ENCODE results near the gene ENG. TPM values are rescaled to one million over a fixed set of nuclear protein-coding genes. Genes with fewer than 3 reads are reported as not detected.

Gene ENG
- polyA plus RNA-seq, 2 of the 4 experiments (the other 2 are of a cell fraction) = 0.08 TPM; not detected in 1

DNA sequence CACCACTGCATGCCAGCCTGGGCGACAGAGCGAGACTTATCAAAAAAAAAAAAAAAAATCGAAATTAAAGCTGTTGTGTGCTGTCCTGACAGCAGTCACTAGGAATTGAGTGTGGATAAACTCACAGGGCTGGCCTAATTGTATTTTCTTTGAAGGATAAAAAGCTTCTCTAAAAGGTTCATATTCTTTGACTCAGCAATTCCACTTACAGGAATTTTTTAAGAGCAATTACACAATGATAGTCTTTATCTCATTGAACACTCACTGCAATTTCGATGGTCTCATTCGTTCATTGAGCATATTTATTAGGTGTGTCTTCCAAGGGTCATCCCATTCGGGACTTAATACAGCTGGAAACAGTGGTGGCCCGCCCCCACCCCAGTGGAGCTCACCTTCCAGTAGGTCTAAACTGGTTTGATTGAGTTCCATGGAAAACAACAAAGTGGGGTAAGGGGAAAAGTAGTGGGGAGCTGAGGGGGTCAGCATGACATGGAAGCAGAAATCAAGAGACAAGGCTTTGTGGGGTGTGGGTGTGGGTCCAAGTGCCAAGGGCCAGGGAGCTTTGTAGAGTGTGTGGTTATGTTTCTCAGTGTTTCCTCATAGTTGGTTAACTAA lies 61.9 kb downstream of the ENG start:
- ATAC-seq (no peak), FAIRE-seq (no peak), DNase-seq (ENCODE audit: low read depth in 1 of 2, low spot score in 1 of 2) (no peak)
- H3K4me1 ChIP-seq = peaks cover 12% of the 10 kb centered on the region; the same call in 2 of the 3 replicates
- no peak overlapping the region for H3K4me3 ChIP-seq
- no peaks in the 10 kb centered on the region for H3K9me3 ChIP-seq
- peak overlapping the region in 1 of 2 experiments; percentile 11; a peak in 1 of 6 replicates for H3K27ac ChIP-seq
- ChIA-PET POLR2A (interaction anchor here (0.8 to 1.0 kb wide), 3 partner anchors 10 to 11 kb away, joined by 3 to 6 read pairs (median 5); no protein-coding TSS in a partner anchor), CTCF (interaction anchor here (0.6 to 2.8 kb wide), 11 partner anchors 8 to 206 kb away, joined by 3 to 20 read pairs (median 3); partner anchors contain the start of gene TOR2A)
- TF ChIP-seq TP53 (CRISPR knock-in tag; IDR thresholded peaks at IDR 0.05) = no peak
- no peak for TF ChIP-seq EHF (CRISPR knock-in tag; IDR thresholded peaks at IDR 0.05)
- peak; percentile 56 for TF ChIP-seq MAFK (IDR thresholded peaks at IDR 0.05; ENCODE audit: partially characterized antibody)
- TF ChIP-seq, protein P1, sequence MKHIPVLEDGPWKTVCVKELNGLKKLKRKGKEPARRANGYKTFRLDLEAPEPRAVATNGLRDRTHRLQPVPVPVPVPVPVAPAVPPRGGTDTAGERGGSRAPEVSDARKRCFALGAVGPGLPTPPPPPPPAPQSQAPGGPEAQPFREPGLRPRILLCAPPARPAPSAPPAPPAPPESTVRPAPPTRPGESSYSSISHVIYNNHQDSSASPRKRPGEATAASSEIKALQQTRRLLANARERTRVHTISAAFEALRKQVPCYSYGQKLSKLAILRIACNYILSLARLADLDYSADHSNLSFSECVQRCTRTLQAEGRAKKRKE (CRISPR knock-in tag; IDR thresholded peaks at IDR 0.05; ENCODE audit: low read depth) = no peak
- TF ChIP-seq, protein P2, sequence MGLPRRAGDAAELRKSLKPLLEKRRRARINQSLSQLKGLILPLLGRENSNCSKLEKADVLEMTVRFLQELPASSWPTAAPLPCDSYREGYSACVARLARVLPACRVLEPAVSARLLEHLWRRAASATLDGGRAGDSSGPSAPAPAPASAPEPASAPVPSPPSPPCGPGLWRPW (IDR thresholded peaks at IDR 0.05) = no peak
- TF ChIP-seq POLR2A (IDR thresholded peaks at IDR 0.05; ENCODE audit: low read length) = no peak
- no peak for TF ChIP-seq SMC3 (IDR thresholded peaks at IDR 0.05)
- TF ChIP-seq KDM1A (IDR thresholded peaks at IDR 0.05; ENCODE audit: low read depth) = no peak
- H3K4me2 ChIP-seq = no peak overlapping the region
- WGBS (ENCODE audit: missing lambda C conversion rate) = 73% methylated on average over 7 of the region's 7 CpGs

DNA sequence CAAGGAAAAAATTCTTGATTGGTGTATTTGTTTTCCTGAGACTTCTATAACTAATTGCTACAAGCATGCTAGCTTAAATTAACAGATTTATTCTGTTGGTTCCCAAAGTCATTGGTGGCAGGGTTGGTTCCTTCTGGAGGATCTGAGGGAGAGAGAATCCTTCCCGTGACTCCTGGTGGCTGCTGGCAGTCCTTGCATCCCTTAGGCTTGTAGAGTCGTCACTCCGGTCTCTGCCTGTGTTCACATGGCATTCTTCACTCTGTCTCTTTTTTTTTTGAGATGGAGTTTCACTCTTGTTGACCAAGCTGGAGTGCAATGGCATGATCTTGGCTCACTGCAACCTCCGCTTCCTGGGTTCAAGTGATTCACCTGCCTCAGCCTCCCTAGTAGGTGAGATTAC lies 63.4 kb downstream of the ENG start:
- FAIRE-seq (no peak), DNase-seq (ENCODE audit: low read depth in 1 of 2, low spot score in 1 of 2) (peak in 1 of 2 experiments; percentile 31), ATAC-seq (no peak)
- Histone ChIP-seq H3K4me1 (peaks cover 18% of the 10 kb centered on the region; the same call in 2 of the 3 replicates), H3K9me3 (no peaks in the 10 kb centered on the region), H3K4me2 (no peak overlapping the region), H3K4me3 (no peak overlapping the region), H3K27ac (no peak overlapping the region)
- 90% methylated on average over 4 of the region's 4 CpGs for WGBS (ENCODE audit: missing lambda C conversion rate)
- ChIA-PET POLR2A (no interaction called here), CTCF (interaction anchor here (2.8 to 7.4 kb wide), 2 partner anchors 79 to 131 kb away, joined by 17 to 67 read pairs; no protein-coding TSS in a partner anchor)
- no peak for TF ChIP-seq PHF8 (IDR thresholded peaks at IDR 0.05; ENCODE audit: borderline replicate concordance, low read depth)
- TF ChIP-seq, protein P3, sequence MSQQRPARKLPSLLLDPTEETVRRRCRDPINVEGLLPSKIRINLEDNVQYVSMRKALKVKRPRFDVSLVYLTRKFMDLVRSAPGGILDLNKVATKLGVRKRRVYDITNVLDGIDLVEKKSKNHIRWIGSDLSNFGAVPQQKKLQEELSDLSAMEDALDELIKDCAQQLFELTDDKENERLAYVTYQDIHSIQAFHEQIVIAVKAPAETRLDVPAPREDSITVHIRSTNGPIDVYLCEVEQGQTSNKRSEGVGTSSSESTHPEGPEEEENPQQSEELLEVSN (IDR thresholded peaks at IDR 0.05; ENCODE audit: borderline replicate concordance, low read depth) = no peak

DNA sequence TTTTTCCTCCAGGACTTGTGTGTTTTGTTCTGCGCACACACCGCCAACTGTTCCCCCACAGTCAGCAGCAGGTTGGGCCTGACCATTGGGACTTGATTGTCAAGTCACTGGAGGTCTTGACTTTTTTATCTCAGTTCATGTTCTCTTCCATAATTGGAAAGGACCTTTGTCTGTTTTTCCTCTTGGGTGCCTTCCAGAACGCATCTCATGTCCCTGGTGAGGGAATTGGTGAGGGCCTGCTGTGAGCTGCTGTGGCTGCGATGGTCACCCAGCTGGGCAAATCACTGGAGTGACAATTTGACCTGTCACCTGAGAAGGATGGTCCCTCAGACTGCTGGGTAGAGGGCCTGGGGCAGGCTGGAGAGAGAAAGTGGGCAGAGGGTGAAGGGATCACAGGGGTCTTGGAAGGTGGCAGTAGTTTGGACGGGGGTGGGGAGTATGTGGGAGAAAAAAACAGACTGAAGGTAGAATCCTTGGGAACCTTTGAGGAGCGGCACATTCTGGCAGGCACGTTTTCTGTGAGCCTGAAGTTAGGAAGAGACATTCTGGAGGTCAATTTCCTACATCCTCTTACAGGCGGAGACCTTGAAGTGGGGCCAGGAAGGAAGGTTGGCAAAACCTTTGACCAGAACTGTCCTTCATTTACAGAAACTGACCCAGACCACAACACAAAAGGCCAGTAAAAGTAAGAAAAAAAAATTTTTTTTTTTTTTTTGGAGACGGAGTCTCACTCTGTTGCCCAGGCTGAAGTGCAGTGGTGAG lies 64.2 kb downstream of the ENG start:
- WGBS (ENCODE audit: missing lambda C conversion rate) = 92% methylated on average over 9 of the region's 9 CpGs
- POLR2A ChIA-PET = no interaction called here
- Histone ChIP-seq H3K4me2 (no peak overlapping the region), H3K27ac (no peak overlapping the region), H3K9me3 (no peaks in the 10 kb centered on the region), H3K4me3 (no peak overlapping the region), H3K4me1 (peaks cover 16% of the 10 kb centered on the region; the same call in 2 of the 3 replicates)
- DNase-seq (ENCODE audit: low read depth in 1 of 2, low spot score in 1 of 2) (no peak), ATAC-seq (no peak), FAIRE-seq (no peak)
- TF ChIP-seq, protein P4, sequence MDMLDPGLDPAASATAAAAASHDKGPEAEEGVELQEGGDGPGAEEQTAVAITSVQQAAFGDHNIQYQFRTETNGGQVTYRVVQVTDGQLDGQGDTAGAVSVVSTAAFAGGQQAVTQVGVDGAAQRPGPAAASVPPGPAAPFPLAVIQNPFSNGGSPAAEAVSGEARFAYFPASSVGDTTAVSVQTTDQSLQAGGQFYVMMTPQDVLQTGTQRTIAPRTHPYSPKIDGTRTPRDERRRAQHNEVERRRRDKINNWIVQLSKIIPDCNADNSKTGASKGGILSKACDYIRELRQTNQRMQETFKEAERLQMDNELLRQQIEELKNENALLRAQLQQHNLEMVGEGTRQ (IDR thresholded peaks at IDR 0.05) = no peak
- TF ChIP-seq, protein P5, sequence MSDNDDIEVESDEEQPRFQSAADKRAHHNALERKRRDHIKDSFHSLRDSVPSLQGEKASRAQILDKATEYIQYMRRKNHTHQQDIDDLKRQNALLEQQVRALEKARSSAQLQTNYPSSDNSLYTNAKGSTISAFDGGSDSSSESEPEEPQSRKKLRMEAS (IDR thresholded peaks at IDR 0.05) = no peak
- TF ChIP-seq, protein P2 (IDR thresholded peaks at IDR 0.05) = no peak
- TF ChIP-seq GATA3 (IDR thresholded peaks at IDR 0.05; ENCODE audit: borderline replicate concordance) (no peak), NPAS2 (CRISPR knock-in tag; IDR thresholded peaks at IDR 0.05; ENCODE audit: borderline replicate concordance) (no peak), ZC3H11A (IDR thresholded peaks at IDR 0.05) (no peak), CHD2 (IDR thresholded peaks at IDR 0.05; ENCODE audit: low read length, partially characterized antibody) (no peak), EP300 (IDR thresholded peaks at IDR 0.05) (no peak), BHLHE40 (IDR thresholded peaks at IDR 0.05; ENCODE audit: low read depth, low read length) (no peak), FOSL2 (IDR thresholded peaks at IDR 0.05) (no peak), FOSL2 (CRISPR knock-in tag; IDR thresholded peaks at IDR 0.05) (no peak), RNF2 (IDR thresholded peaks at IDR 0.05; ENCODE audit: borderline replicate concordance, low read depth) (no peak)
- TF ChIP-seq, protein P6, sequence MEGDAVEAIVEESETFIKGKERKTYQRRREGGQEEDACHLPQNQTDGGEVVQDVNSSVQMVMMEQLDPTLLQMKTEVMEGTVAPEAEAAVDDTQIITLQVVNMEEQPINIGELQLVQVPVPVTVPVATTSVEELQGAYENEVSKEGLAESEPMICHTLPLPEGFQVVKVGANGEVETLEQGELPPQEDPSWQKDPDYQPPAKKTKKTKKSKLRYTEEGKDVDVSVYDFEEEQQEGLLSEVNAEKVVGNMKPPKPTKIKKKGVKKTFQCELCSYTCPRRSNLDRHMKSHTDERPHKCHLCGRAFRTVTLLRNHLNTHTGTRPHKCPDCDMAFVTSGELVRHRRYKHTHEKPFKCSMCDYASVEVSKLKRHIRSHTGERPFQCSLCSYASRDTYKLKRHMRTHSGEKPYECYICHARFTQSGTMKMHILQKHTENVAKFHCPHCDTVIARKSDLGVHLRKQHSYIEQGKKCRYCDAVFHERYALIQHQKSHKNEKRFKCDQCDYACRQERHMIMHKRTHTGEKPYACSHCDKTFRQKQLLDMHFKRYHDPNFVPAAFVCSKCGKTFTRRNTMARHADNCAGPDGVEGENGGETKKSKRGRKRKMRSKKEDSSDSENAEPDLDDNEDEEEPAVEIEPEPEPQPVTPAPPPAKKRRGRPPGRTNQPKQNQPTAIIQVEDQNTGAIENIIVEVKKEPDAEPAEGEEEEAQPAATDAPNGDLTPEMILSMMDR (IDR thresholded peaks at IDR 0.05) = no peak
- CTCF ChIA-PET = interaction anchor here (0.5 to 8.1 kb wide), 5 partner anchors 12 to 132 kb away, joined by 3 to 83 read pairs (median 24); partner anchors contain the start of gene TOR2A
